ENCODE data around the gene EGR4.

DNA sequence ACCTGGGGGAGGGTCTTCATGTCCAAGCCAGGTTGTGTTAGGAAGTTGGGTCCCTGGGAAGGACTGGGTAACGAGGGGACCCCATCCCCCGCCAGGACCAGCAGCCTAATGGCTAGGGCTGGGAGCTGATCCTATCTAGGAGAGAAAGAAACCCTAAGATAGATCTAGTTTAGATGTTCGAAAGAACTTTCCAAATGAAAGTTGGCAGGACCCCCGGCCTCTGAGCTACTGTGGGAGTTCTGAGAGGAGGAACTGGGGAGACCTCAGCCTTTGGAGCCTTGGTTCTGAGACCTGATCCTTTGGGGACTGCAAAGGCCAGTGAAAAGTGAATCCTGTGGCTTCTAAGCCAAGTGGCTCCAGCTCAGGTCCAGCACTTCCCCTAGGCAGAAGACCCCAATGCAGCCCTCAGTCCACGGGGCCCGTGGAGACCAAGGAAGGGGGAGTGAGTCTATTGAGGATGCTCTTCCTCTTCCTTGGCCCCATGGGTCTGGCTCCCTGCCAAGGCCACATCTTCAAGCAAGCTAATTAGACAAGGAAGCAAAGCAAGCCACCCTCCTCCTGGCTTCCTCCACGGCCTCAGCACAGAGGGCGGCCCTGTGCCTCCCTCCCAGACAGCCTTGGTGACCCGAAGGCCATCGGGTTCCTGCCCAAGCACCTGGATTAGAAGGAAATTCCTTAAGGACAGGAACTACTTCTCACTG is 35.8 kb downstream of the EGR4 start:
- TF ChIP-seq FOXA1 (IDR thresholded peaks at IDR 0.05) (no peak), ELF4 (IDR thresholded peaks at IDR 0.05) (no peak), SP1 (IDR thresholded peaks at IDR 0.05) (no peak), FOXM1 (IDR thresholded peaks at IDR 0.05; ENCODE audit: borderline replicate concordance) (no peak), CTBP1 (IDR thresholded peaks at IDR 0.05; ENCODE audit: borderline replicate concordance) (no peak), LEF1 (IDR thresholded peaks at IDR 0.05; ENCODE audit: borderline replicate concordance) (no peak), BHLHE40 (IDR thresholded peaks at IDR 0.05; ENCODE audit: borderline replicate concordance) (no peak), TARDBP (IDR thresholded peaks at IDR 0.05) (no peak), NFRKB (IDR thresholded peaks at IDR 0.05) (no peak), L3MBTL2 (conservative IDR thresholded peaks at IDR 0.05) (no peak)
